K562 (cell line): ENCODE measurements around the gene RNF223. TPM values are rescaled to one million over a fixed set of nuclear protein-coding genes. Genes with fewer than 3 reads are reported as not detected.

Experiments used
- BDP1 ChIP-seq: IDR thresholded peaks from 3 replicates; pipeline ENCODE4 v1.6.1; 2011; ENCODE audit not compliant: insufficient read length, insufficient read depth
- CAMTA2 ChIP-seq: fragments of 250-450 bp; sonication (Bioruptor Pico); conservative IDR thresholded peaks from 2 replicates; pipeline ENCODE4 v1.5.1; 2022
- CBFA2T3 ChIP-seq: fragments of 450-650 bp; IDR thresholded peaks from 2 replicates; pipeline ENCODE4 v1.6.1; 2017
- CHD2 ChIP-seq: IDR thresholded peaks from 2 replicates; pipeline ENCODE4 v1.6.1; 2011; ENCODE audit warnings: low read depth, low read length
- ETV1 ChIP-seq: fragments of 450-650 bp; conservative IDR thresholded peaks from 2 replicates; pipeline ENCODE4 v1.6.1; 2016; ENCODE audit warnings: missing genetic modification characterization, control low read depth, low read depth, missing compliant biosample characterization
- FOXJ3 ChIP-seq: sonication (generic); formaldehyde crosslinking; IDR thresholded peaks from 2 replicates; pipeline ENCODE4 v1.4.0; 2020; ENCODE audit warnings: mild to moderate bottlenecking, missing genetic modification reagents
- FUS ChIP-seq: fragments of 200-400 bp; formaldehyde crosslinking; optimal IDR thresholded peaks from 2 replicates; pipeline ENCODE3; 2017; ENCODE audit warnings: low read depth, low read length
- HIVEP1 ChIP-seq: fragments of 250-450 bp; sonication (Bioruptor Pico); IDR thresholded peaks from 2 replicates; pipeline ENCODE4 v1.4.0; 2020; ENCODE audit warnings: mild to moderate bottlenecking
- HNRNPH1 ChIP-seq: fragments of 200-400 bp; formaldehyde crosslinking; optimal IDR thresholded peaks from 2 replicates; pipeline ENCODE3; 2017; ENCODE audit warnings: low read depth, mild to moderate bottlenecking, low read length, moderate library complexity
- HNRNPK ChIP-seq: fragments of 200-400 bp; formaldehyde crosslinking; IDR thresholded peaks from one replicate; pipeline ENCODE4 v1.6.1; 2018; ENCODE audit warnings: mild to moderate bottlenecking, low read depth, low read length; ENCODE audit not compliant: poor library complexity, severe bottlenecking
- NR2F6 ChIP-seq: fragments of 450-650 bp; formaldehyde crosslinking; IDR thresholded peaks from 2 replicates; pipeline ENCODE4 v1.4.0; 2020; ENCODE audit warnings: mild to moderate bottlenecking
- RBM17 ChIP-seq: fragments of 200-400 bp; formaldehyde crosslinking; IDR thresholded peaks from 2 replicates; pipeline ENCODE4 v1.6.1; 2017; ENCODE audit warnings: low read depth, mild to moderate bottlenecking, low read length, borderline replicate concordance
- TAF1 ChIP-seq: IDR thresholded peaks from 2 replicates; pipeline ENCODE4 v1.6.1; 2011; ENCODE audit warnings: mild to moderate bottlenecking, low read length, moderate library complexity; ENCODE audit not compliant: insufficient read depth, control insufficient read depth, severe bottlenecking; ENCODE audit errors: extremely low read depth
- TSC22D4 ChIP-seq: fragments of 450-650 bp; IDR thresholded peaks from 2 replicates; pipeline ENCODE4 v1.6.1; 2016; ENCODE audit warnings: missing genetic modification characterization, missing biosample characterization, control low read depth
- YBX1 ChIP-seq: fragments of 450-650 bp; IDR thresholded peaks from 2 replicates; pipeline ENCODE4 v1.7.1; 2016; ENCODE audit warnings: mild to moderate bottlenecking
- ZBTB33 ChIP-seq: sonication (generic); formaldehyde crosslinking; IDR thresholded peaks from 2 replicates; pipeline ENCODE4 v1.8.1; 2023; ENCODE audit warnings: mild to moderate bottlenecking, missing genetic modification reagents
- ZNF407 ChIP-seq: fragments of 450-650 bp; IDR thresholded peaks from 2 replicates; pipeline ENCODE4 v1.6.1; 2016; ENCODE audit warnings: low read depth
- ZNF511 ChIP-seq: sonication (generic); formaldehyde crosslinking; IDR thresholded peaks from 2 replicates; pipeline ENCODE4 v1.8.0; 2022; ENCODE audit warnings: mild to moderate bottlenecking, missing genetic modification reagents
- ZNF589 ChIP-seq: fragments of 200-800 bp; sonication (Bioruptor generic); IDR thresholded peaks from 2 replicates; pipeline ENCODE4 v1.6.1; 2016; ENCODE audit warnings: low read depth, missing genetic modification characterization, missing compliant biosample characterization
- ZNF717 ChIP-seq: fragments of 250-450 bp; sonication (Bioruptor Pico); IDR thresholded peaks from 2 replicates; pipeline ENCODE4 v1.5.0; 2021
- polyA plus RNA-seq, 8 experiments: library from polyadenylated mRNA; depleted of rRNA in 4 of 8; stranded (reverse) in 5 of 8; unstranded in 3 of 8; fragments of >200 nt; fragmentation: Nextera tagmentation in 2 of 8; fragmentation: Illumina TruSeq in 1 of 8; extraction: Ambion mirVana in 2 of 8; extraction: Trizol in 1 of 8; gene quantifications; 2 replicates each; pipeline versions ENCODE4 v1.2.1 to v1.2.3, GENCODE V29; 2011 to 2014; ENCODE audit warnings: inconsistent platforms in 1 of 8, missing spikeins in 1 of 8
- total RNA-seq, 7 experiments: library from RNA; depleted of rRNA in 6 of 7; stranded (reverse); fragments of >200 nt in 6 of 7; fragmentation: Illumina TruSeq in 2 of 7; extraction: Trizol in 2 of 7; gene quantifications; 2 replicates each; pipeline versions ENCODE4 v1.2.1 to v1.2.3, GENCODE V29; 2011 to 2021; ENCODE audit warnings: low replicate concordance in 1 of 7

The RNF223 gene
- total and polyA plus RNA-seq, 9 of the 15 experiments (the other 6 are each of a cell fraction or from before 2014, with no cell fraction given): 0.04 to 0.32 TPM; not detected in 7

DNA sequence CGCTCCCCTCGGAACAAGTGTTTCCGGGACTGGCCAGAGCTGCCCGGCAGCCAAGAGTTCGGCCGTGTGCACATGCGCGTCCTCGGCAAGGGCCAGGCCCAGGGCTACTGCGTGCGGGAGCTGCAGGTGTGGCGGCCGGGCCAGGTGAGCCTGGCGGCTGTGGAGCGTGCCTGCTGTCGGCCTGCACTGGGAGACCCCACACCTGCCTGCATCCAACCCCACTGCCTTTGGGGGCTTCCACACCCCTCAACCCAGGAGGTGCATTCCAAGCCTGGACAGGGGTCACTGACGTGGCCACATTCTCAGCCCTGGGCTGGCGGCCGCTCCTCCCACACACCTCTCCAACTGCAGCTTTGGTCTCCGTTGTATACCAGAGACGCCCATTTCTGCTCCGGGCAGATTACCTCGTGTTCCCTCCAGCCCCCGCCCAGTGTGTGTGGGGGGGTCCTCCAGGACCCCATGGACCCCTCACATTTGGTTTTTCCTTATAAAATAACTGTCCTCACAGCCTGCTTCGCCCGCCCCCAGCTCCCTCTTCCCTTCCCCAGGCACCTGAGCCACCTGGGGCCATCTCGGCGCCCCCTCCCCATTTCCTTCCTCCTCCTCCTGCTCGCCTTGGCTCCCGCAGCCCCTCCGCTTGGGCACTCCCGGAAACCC lies 6.1 kb downstream of the RNF223 start (continued):
- TF ChIP-seq ZNF407: 0 out of 2 replicates have a peak, but pooled peaks have one; percentile 59
- TF ChIP-seq HNRNPH1: no peak
- no peak for TF ChIP-seq FUS
- TF ChIP-seq HIVEP1 (CRISPR knock-in tag): no peak
- no peak for TF ChIP-seq HNRNPK
- no peak for TF ChIP-seq ETV1
- no peak for TF ChIP-seq RBM17
- no peak for TF ChIP-seq YBX1
- TF ChIP-seq ZBTB33: peak; percentile 85
- no peak for TF ChIP-seq ZNF589 (CRISPR knock-in tag)
- no peak for TF ChIP-seq TSC22D4 (tag)
- TF ChIP-seq CBFA2T3: peak; percentile 58
- TF ChIP-seq ZNF717 (CRISPR knock-in tag): no peak
- TF ChIP-seq TAF1: no peak
- TF ChIP-seq BDP1: no peak
- TF ChIP-seq CHD2: no peak
- TF ChIP-seq NR2F6: no peak
- 0 out of 2 replicates have a peak, but pooled peaks have one; percentile 11 for TF ChIP-seq ZNF511 (CRISPR knock-in tag)
- no peak for TF ChIP-seq FOXJ3 (CRISPR knock-in tag)
- no peak for TF ChIP-seq CAMTA2 (CRISPR knock-in tag)
